Loucy (cell line): ENCODE results near the gene P3H4.

Experiments used
- CTCF ChIP-seq: fragments of 200-600 bp; sonication (generic); conservative IDR thresholded peaks from 2 replicates; pipeline ENCODE4 v1.5.1; 2014; ENCODE audit warnings: mild to moderate bottlenecking, antibody characterized with exemption, low read length
- EZH2phosphoT487 ChIP-seq: fragments of 200-600 bp; IDR thresholded peaks from 2 replicates; pipeline ENCODE4 v1.6.1; 2018; ENCODE audit warnings: antibody characterized with exemption, mild to moderate bottlenecking, moderate library complexity, borderline replicate concordance

- TF ChIP-seq CTCF (no peak), EZH2phosphoT487 (no peak)
Measured at GRCh38 chr17:41814195-41814594, 2.4 kb upstream of the P3H4 start.
